Endothelial cell of umbilical vein (primary cell): Measurements from ENCODE around the gene CTDP1.

Source experiments
- CTCF ChIP-seq, 2 donors: IDR thresholded peaks; 1 replicate in 1 of 2; 2 replicates in 1 of 2; pipeline ENCODE4 v1.5.1; 2011; ENCODE audit warnings: low read length in 2 of 2, mild to moderate bottlenecking in 2 of 2, moderate library complexity in 2 of 2, control low read depth in 1 of 2, inconsistent platforms in 1 of 2, low read depth in 1 of 2; ENCODE audit not compliant: insufficient read depth in 1 of 2; ENCODE audit errors: extremely low read depth in 1 of 2
- EZH2 ChIP-seq: IDR thresholded peaks from 2 replicates; pipeline ENCODE4 v1.6.1; 2012; ENCODE audit warnings: borderline replicate concordance, low read depth, mild to moderate bottlenecking, moderate library complexity, low read length, inconsistent platforms; ENCODE audit not compliant: severe bottlenecking
- FOS ChIP-seq: IDR thresholded peaks from 2 replicates; pipeline ENCODE4 v1.6.1; 2011; ENCODE audit warnings: mild to moderate bottlenecking, low read length, moderate library complexity, borderline replicate concordance; ENCODE audit not compliant: insufficient read depth
- JUN ChIP-seq: IDR thresholded peaks from 2 replicates; pipeline ENCODE4 v1.6.1; 2011; ENCODE audit warnings: borderline replicate concordance, low read depth; ENCODE audit not compliant: insufficient read length, insufficient read depth
- MAX ChIP-seq: IDR thresholded peaks from 2 replicates; pipeline ENCODE4 v1.6.1; 2011; ENCODE audit not compliant: insufficient read depth, insufficient read length
- MYC ChIP-seq: IDR thresholded peaks from one replicate; pipeline ENCODE4 v1.6.1; 2011; ENCODE audit warnings: mild to moderate bottlenecking, low read depth, low read length
- POLR2A ChIP-seq: IDR thresholded peaks from 2 replicates; pipeline ENCODE4 v1.6.1; 2012; ENCODE audit warnings: low read depth, mild to moderate bottlenecking, control low read depth, low read length
- POLR2AphosphoS5 ChIP-seq: IDR thresholded peaks from 2 replicates; pipeline ENCODE4 v1.6.1; 2012; ENCODE audit warnings: low read depth, mild to moderate bottlenecking, control low read depth, low read length, moderate library complexity; ENCODE audit not compliant: insufficient read depth

- TF ChIP-seq CTCF (IDR thresholded peaks at IDR 0.05; ENCODE audit: extremely low read depth in 1 of 2, insufficient read depth in 1 of 2, low read depth in 1 of 2, low read length in 2 of 2) (no peak), FOS (no peak), POLR2A (no peak), JUN (no peak), MAX (no peak), POLR2AphosphoS5 (no peak), MYC (no peak), EZH2 (no peak)
Measured at GRCh38 chr18:79776674-79777073, 97.1 kb downstream of the CTDP1 start.
